Measurements from ENCODE around the gene MOBP.
"Not testable (repeated sequence)": the region's sequence is repeated elsewhere in the genome, so short reads cannot be mapped to it uniquely, and the experiment has no call there.

MOBP gene

DNA sequence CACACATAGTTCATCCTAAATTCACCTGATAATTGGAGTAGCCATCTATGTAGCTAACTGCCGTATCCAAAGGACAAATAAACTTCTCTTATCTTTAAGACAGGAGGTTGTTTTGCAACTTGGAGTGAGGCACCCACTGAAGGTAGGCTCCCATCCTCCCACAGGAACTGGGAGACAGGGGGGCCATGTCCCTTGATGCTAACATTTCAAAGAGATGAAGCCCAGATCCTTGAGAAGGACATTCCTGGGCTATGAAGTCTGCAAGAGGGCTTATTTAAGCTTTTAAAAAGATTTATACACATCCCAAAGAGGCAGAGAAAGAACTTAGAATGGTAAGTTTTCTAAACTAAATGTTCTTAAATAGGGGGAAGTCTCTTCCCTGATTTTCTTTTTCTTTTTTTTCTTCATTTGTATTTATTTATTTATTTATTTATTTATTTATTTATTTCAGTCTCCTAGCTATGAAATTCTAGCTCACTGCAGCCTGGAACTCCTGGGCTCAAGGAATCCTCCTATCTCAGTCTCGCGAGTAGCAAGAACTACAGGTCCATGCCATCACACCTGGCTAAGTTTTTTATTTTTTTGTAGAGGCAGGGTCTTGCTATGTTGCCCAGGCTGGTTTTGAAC lies 12.8 kb upstream of the MOBP start:
- FAIRE-seq (no peak), DNase-seq (ENCODE audit: insufficient read length) (no peak)
- TF ChIP-seq POLR2A (IDR thresholded peaks at IDR 0.05; ENCODE audit: low read depth, low read length) (no peak), TAF1 (IDR thresholded peaks at IDR 0.05; ENCODE audit: borderline replicate concordance, low read depth, low read length) (no peak), POLR2AphosphoS5 (IDR thresholded peaks at IDR 0.05; ENCODE audit: low read depth, low read length) (no peak)

DNA sequence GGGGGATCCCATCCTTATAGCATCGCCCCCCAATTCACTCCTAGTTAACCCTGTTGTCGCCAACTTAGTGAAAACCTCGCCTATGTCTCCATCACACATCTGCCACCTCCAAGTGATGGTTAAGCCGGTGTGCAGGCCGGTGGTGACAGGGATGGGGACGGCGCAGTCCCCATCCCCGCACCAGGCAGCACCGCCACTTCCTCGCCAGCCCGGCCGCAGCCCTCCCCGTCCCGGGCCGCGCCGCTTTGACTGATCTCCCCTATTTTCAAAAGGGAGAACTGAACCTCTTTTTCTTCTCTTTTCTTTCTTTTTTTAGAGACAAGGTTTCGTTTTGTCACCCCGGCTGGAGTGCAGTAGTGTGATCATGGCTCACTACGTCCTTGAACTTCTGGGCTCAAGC lies 11.3 kb upstream of the MOBP start:
- no peak for FAIRE-seq
- no peak for DNase-seq (ENCODE audit: insufficient read length)
- TF ChIP-seq POLR2A (IDR thresholded peaks at IDR 0.05; ENCODE audit: low read depth, low read length), result no peak
- no peak for TF ChIP-seq TAF1 (IDR thresholded peaks at IDR 0.05; ENCODE audit: borderline replicate concordance, low read depth, low read length)
- no peak for TF ChIP-seq POLR2AphosphoS5 (IDR thresholded peaks at IDR 0.05; ENCODE audit: low read depth, low read length)

DNA sequence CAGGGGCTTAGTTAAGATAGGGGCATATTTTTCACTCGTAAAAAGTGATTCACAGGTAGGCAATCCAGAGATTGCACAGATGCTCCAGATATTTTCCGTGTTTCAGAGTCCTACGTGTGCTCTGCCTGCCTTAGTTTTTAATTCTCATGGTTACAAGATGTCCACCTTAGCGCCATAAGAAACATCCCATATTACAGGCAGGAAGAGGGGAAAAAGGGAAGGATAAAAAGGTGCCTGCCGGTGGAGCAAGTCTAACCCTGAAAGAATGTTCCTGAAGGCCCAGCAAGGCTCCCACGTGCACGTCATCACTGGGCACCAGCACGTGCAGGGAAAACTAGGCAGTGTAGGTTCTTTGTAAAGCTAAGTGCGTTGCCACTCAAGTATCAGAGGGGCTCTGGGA lies 10.1 kb upstream of the MOBP start:
- no peak for FAIRE-seq
- no peak for DNase-seq (ENCODE audit: insufficient read length)
- no peak for TF ChIP-seq POLR2AphosphoS5 (IDR thresholded peaks at IDR 0.05; ENCODE audit: low read depth, low read length)
- no peak for TF ChIP-seq TAF1 (IDR thresholded peaks at IDR 0.05; ENCODE audit: borderline replicate concordance, low read depth, low read length)
- TF ChIP-seq POLR2A (IDR thresholded peaks at IDR 0.05; ENCODE audit: low read depth, low read length), result no peak

DNA sequence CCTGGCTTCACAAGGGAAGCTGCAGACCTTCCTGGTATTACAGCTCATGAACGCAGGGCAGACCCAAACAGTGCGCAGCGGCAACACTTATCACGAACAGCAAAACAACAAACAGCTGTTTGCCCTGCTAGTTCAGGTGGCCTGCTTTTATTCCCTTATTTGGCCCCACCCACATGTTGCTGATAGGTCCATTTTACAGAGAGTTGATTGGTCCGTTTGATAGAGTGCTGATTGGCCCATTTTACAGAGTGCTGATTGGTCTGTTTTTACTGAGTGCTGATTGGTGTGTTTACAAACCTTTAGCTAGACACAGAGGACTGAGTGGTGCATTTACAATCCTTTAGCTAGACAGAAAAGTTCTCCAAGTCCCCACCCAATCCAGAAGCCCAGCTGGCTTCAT lies 8.9 kb upstream of the MOBP start:
- FAIRE-seq; DNase-seq (ENCODE audit: insufficient read length): not testable (repeated sequence)

DNA sequence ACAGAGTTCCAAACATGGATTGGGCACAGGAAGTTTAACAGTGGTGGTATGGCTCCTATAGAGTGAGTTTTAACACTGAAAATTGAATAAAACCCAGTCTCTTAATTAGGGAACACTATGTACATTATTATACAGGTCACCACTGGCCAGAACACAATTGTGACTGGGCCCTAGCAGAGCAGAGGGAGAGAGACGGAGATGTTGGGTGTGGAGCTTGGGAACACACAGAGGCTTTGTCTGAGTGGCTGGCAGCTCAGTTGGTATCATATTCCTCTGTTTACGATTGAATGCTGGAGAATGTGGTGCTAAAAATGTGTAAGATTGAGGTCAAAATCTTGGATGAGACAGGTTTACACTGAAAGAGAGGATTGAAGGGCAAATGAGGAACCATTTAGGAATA lies 6.8 kb upstream of the MOBP start:
- no peak for FAIRE-seq
- no peak for TF ChIP-seq TAF1 (IDR thresholded peaks at IDR 0.05; ENCODE audit: borderline replicate concordance, low read depth, low read length)
- TF ChIP-seq POLR2A (IDR thresholded peaks at IDR 0.05; ENCODE audit: low read depth, low read length), result no peak
- TF ChIP-seq POLR2AphosphoS5 (IDR thresholded peaks at IDR 0.05; ENCODE audit: low read depth, low read length), result no peak
- DNase-seq (ENCODE audit: insufficient read length), result no peak

DNA sequence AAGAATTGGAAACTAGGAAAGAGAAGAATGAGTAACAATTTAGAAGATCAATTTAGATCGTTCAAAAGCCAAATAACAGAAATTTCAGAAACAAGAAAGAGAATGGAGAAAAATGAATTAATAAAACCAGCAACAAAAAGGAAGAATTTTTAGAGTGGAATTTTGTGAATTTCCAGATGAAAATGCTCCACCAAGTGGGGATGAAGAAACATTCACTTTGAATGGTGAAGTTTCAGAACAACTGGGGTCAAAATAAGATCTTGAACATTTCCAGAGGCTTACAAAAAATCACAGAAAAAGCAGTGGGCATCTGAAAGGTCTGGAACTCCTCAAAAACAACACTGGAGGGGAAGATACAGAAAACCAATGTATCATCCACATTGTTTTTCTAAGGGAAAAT lies 4.2 kb upstream of the MOBP start:
- FAIRE-seq, result no peak
- TF ChIP-seq POLR2A (IDR thresholded peaks at IDR 0.05; ENCODE audit: low read depth, low read length) (no peak), POLR2AphosphoS5 (IDR thresholded peaks at IDR 0.05; ENCODE audit: low read depth, low read length) (no peak), TAF1 (IDR thresholded peaks at IDR 0.05; ENCODE audit: borderline replicate concordance, low read depth, low read length) (no peak)

DNA sequence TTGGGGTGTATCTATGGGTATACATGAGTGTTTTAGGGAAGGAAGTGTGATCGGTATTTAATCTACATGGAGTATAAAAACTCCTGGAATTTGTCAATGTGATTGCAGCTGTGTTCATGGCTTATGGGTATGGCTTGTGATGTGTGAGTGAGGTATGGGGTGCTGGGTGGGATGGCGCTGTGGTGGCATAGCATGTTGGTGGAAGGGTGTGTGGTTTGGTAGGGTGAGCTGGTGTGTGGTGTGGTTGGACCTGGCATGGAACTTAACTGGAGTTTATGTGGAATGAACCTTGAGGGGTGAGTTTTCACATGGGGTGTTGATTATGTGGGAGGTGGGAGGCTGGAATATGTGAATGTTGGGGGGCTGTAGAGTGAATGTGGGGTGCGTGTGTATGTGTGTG lies 492 bp upstream of the MOBP start:
- FAIRE-seq (no peak), DNase-seq (ENCODE audit: insufficient read length) (no peak)
- TF ChIP-seq POLR2A (IDR thresholded peaks at IDR 0.05; ENCODE audit: low read depth, low read length) (no peak), TAF1 (IDR thresholded peaks at IDR 0.05; ENCODE audit: borderline replicate concordance, low read depth, low read length) (no peak), POLR2AphosphoS5 (IDR thresholded peaks at IDR 0.05; ENCODE audit: low read depth, low read length) (no peak)

More for the DNA sequence above, 4.2 kb upstream of the MOBP start:
- DNase-seq (ENCODE audit: insufficient read length), result no peak

DNA sequence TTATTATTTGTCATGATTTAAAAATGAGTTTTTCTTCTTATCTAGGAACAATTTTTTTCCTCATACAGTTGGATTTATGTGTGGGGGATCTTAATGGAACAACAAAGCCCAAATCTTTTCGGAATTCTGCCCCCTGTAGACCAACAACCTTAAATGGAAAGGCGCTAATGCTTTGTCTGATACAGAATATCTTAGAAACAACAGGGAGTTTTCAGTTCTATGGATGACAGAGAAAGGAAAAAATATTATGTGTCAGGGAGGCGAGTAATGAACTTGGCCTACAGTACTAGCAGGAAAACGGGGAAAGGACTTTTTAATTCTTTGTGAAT lies 592 bp downstream of the MOBP start:
- TF ChIP-seq POLR2AphosphoS5 (IDR thresholded peaks at IDR 0.05; ENCODE audit: low read depth, low read length) (no peak), TAF1 (IDR thresholded peaks at IDR 0.05; ENCODE audit: borderline replicate concordance, low read depth, low read length) (no peak), POLR2A (IDR thresholded peaks at IDR 0.05; ENCODE audit: low read depth, low read length) (no peak)
- no peak for FAIRE-seq

DNA sequence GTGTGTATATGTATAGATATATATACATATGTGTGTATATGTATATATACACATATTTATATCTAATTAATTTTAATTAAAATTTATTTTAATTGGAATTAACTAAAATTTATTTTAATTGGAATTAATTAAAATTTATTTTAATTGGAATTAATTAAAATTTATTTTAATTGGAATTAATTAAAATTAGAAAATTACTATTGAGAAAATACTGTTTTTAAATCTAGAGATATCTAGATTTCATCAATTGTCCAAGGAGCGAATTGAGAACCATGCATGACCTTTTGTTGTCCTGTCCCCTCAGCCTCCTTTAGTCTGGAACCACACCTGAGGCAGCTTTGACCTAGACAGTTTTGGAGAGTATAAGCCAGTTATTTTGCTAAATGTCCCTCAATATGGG lies 1.8 kb downstream of the MOBP start:
- no peak for FAIRE-seq
- TF ChIP-seq POLR2AphosphoS5 (IDR thresholded peaks at IDR 0.05; ENCODE audit: low read depth, low read length) (no peak), POLR2A (IDR thresholded peaks at IDR 0.05; ENCODE audit: low read depth, low read length) (no peak), TAF1 (IDR thresholded peaks at IDR 0.05; ENCODE audit: borderline replicate concordance, low read depth, low read length) (no peak)
- no peak for DNase-seq (ENCODE audit: insufficient read length)

More for the DNA sequence above, 592 bp downstream of the MOBP start:
- no peak for DNase-seq (ENCODE audit: insufficient read length)

DNA sequence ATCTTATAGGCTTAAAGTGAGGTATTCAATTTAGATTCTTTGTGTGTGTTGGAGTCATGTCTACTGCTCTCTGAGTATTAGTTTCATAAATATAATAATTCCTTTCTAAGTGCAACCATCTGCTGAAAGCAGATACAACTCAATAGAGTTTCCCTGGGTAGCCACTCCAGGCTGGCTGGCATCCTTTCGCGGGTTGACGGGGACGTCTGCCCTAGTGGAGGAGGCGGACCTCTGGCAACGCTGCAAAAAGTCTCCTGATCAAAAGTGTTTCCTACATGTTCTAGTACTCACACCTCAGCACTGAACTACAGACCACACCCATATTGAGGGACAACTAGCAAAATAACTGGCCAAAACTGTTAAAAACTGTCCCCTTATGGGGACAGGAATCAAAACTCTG lies 2.5 kb downstream of the MOBP start:
- TF ChIP-seq POLR2AphosphoS5 (IDR thresholded peaks at IDR 0.05; ENCODE audit: low read depth, low read length), result no peak
- no peak for TF ChIP-seq TAF1 (IDR thresholded peaks at IDR 0.05; ENCODE audit: borderline replicate concordance, low read depth, low read length)
- TF ChIP-seq POLR2A (IDR thresholded peaks at IDR 0.05; ENCODE audit: low read depth, low read length), result no peak
- FAIRE-seq (no peak), DNase-seq (ENCODE audit: insufficient read length) (no peak)

DNA sequence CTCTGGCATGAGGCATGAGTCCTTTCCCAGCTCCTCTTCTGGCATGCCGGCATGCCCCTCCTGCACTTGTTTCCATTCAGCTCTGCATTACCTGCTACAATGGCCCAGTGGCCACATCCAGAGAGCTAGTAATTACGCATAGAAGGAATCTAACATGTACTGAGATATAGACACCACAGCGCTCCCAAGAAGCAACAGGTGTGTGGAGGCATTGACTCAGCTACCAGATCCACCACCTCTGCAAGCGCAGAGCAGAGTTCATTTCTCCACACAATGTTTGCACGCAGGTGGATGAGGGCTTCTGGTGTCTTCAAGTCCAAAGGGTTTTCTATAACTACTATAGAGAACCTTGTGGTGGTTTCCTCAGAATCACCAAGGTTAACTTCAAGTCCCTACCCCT lies 4.2 kb downstream of the MOBP start:
- DNase-seq (ENCODE audit: insufficient read length) (no peak), FAIRE-seq (no peak)
- no peak for TF ChIP-seq TAF1 (IDR thresholded peaks at IDR 0.05; ENCODE audit: borderline replicate concordance, low read depth, low read length)
- no peak for TF ChIP-seq POLR2AphosphoS5 (IDR thresholded peaks at IDR 0.05; ENCODE audit: low read depth, low read length)
- no peak for TF ChIP-seq POLR2A (IDR thresholded peaks at IDR 0.05; ENCODE audit: low read depth, low read length)

DNA sequence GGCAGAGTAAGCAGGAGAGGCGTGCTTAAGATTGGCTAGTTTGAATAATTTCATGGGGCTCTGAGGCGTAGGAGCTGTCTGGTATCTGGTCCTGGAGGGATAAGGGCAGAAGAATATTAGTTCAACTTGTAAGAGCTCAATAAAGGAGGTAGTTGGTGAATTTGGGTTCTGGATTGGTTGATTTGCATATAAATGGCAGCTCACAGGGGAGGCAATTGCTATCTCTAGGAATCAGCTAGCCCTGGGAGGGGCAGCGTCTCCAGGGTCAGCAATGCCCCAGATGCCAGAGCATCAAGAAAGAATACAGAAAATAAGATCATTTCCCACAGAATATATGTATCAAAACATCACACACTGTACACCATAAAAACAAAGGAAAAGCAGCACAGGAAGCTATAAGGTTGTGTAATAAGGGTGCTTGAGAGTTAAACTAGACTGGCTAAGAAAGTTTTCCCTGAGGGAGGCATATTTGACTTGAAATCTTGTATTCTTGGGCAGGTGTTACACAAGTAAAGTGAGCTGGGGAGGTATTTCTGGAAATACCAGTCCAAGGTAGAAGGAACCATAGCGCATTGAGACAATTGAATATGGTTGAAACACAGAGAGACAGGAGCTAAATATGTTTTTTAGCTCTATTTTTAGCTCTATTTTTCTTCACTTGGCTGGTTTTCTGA lies 6.1 kb downstream of the MOBP start:
- TF ChIP-seq POLR2A (IDR thresholded peaks at IDR 0.05; ENCODE audit: low read depth, low read length), result no peak
- no peak for TF ChIP-seq TAF1 (IDR thresholded peaks at IDR 0.05; ENCODE audit: borderline replicate concordance, low read depth, low read length)
- TF ChIP-seq POLR2AphosphoS5 (IDR thresholded peaks at IDR 0.05; ENCODE audit: low read depth, low read length), result no peak
- no peak for DNase-seq (ENCODE audit: insufficient read length)
- FAIRE-seq, result no peak

Measured in GM12892 (cell line).